Cerebellar nuclear complex (tissue), 1 donor: ENCODE data around the gene PRKAR2A.
"Not testable (repeated sequence)": the region's sequence is repeated elsewhere in the genome, so short reads cannot be mapped to it uniquely, and the experiment has no call there.

ENCODE experiments used
- DNase-seq, 2 experiments: peaks; one replicate each; lab custom pipeline; 2025; lab: John Stamatoyannopoulos, UW

The PRKAR2A gene

DNA sequence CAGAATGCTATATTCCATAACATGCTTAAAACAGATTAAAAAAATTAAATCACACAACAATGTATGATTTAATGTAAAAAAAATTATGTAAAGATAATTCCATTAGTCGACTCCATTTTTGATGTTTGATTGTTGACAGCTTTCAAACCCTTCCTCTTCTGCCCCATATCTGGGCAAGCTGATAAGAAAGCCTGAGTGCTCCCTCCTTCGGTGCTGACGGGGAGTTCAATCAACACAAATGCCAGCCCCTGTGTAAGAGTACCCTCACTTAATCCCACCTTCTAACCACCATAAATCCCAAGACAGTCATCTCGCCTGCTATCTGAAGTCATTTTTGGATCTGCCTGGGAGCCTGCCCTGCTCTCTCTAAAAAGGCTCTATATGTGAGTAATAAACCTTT, 70.8 kb downstream of the PRKAR2A start:
- no peak for DNase-seq

DNA sequence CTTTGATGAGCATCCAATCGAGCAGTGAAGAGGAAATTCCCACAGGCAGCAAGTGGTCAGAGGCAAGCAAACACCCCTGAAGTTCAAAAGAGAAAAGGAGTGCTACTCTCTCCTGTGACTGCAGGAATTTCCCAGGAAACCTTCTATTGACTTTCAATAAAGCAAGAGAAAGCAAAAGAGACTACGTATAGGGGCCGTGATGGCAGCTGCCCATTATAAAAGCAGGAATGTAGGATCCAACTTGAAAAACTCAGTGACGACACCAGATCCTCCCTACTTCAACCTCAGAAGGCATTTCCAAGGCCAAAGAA, 77.5 kb downstream of the PRKAR2A start:
- DNase-seq = no peak

DNA sequence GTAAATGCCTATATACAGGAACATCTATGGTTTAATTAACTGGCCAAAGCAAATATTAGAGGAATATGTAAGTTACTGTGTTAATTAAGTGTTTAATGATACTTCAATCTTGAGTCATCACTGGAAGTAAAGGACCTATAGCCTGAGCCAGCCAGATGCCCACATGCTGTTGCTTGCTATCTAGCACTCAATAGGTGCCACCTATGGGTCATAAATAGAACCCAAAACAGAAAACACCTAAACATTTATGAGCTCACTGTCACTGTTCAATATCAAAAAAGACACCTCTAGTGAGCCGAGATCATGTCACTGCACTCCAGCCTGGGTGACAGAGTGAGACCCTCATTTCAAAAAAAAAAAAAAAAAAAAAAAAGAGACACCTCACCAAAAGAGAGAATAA, 82.3 kb downstream of the PRKAR2A start:
- no peak for DNase-seq

DNA sequence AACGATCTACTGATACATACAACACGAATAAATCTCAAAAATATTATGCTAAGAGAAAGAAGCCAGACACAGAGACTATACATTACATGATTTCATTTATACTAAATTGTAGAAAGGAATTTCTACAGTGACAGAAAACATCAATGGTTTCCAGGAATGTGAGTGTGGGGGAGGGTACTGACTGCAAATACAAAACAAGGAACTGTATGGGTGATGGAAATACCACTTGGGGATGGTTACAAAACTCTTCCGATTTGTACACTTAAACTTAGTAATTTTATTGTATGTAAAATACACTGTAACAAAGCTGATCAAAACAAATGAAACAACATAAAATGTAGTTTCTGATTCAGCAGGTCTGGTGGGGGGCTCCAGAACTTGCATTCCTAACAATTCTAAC, 84.9 kb downstream of the PRKAR2A start:
- DNase-seq = no peak

DNA sequence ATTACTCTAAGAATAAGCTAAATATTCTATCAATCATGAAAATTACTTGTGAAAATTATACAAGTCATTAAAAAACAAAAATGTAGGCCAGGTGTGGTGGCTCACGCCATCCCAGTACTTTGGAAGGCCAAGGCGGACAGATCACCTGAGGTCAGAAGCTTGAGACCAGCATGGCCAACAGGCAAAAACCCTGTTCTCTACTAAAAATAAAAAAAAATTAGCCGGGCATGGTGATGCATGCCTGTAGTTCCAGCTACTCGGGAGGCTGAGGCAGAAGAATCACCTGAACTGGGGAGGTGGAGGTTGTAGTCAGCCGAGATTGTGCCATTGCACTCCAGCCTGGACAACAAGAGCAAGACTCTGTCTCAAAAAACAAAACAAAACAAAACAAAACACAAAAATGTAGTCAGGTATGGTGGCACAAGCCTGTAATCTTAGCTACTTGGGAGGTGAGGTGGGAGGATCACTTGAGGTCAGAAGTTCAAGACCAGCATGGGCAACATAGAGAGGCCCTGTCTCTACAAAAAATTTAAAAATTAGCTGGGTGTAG, 87.6 kb downstream of the PRKAR2A start:
- DNase-seq = not testable (repeated sequence)

DNA sequence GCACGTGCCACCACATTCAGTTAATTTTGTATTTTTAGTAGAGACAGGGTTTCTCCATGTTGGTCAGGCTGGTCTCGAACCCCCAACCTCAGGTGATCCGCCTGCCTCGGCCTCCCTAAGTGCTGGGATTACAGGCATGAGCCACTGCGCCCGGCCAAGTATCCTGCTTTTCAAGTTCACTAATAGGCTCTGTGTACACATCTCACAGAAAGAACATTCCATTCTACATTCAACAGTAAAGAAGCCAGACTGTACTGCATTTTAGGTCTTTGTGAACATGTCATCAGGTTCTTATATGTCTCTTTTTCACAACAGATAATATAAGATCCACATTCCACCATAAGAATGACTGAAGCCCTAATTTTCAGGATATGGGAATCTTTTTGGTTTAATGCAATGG, 88.1 kb downstream of the PRKAR2A start:
- not testable (repeated sequence) for DNase-seq

DNA sequence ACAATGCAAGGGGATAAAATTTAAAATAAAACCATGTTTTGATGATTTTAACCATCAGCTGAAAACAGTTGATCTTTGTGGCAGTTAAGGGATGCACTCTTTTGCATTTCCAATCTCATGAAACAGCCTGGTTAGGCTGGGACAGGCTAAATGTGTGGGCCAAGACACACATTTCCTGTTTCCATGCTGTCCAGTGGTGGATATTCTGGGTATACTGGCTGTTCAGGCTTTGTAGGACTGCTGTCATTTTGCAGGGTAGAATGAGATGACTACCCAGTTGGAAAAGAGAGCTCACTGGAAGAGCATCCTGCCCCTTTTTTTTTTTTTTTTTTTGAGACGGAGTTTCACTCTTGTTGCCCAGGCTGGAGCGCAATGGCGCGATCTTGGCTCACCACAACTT, 88.6 kb downstream of the PRKAR2A start:
- no peak for DNase-seq

DNA sequence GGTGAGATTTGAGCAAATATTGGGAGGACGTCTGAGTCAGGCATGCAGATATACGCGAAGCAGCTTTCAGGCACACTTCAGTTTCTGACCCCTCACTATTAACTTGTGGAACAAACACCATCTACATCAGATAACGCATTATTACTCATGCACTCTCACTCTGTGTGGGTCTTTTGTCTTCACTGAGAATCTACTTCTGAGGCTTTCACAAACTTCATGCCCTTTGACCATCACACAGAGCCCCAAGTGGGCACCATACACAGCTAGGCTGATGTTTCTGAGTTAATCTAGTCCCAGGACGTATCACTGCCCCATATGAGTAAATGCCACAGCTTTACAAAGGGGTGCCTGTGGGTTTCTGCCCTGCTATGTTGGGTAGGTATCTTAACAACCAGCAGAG, 91.0 kb downstream of the PRKAR2A start:
- no peak for DNase-seq

DNA sequence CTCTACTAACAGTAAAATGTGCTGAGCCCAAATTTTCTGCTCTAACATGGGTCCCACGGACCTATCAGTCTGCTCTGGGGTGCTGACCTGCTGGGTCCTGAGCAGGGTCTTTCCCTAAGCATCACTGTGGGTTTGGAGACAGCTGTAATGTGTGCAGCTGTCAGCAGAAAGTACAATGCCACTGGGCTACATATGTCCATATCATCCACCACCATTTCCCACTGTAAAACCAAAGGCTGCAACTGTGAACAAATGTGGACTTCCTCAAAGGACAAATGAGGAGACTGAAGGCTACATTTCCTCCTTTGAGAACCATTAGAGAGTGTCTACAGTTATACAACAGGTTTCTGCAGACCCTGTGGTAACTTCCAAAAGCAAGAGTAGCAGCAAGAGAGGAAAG, 96.8 kb downstream of the PRKAR2A start:
- DNase-seq = no peak

DNA sequence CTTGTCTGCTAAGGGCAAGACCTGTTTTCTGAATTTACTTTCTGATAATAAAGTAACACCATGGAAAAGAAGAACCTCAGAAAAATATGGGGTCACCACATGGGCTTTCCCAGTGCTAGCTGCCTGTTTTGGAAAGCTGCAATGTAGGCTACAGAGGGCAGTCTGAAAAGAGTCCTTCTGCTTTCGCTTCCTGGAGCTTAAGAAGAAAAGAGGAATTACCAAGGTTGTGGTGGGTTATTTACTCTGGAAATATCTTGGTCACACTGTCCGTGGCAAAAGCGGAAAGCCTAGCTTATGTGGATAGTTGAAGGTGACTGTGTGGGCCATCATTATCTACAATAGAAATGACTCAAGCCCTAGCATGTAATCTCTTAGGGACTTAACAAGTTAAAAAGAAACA, 98.9 kb downstream of the PRKAR2A start:
- no peak for DNase-seq

DNA sequence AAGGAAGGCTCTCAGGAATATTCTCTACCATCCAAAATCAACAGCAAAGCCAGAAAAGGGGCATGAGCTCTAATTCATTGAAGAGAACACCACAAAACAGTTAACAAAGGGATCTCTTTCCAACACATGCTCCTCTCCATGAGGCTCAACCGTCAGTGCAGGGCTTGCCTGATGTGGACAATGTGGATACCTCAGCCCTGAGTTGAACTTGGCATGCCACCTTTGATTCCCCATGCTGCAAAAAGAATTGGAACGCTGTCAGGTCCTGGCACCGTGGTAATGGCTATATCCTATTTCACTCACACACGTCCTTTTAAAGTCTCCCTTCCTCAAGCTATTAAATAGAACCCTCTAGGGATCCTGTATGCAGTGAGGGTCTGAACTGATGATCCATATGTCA, 100.0 kb downstream of the PRKAR2A start:
- DNase-seq = no peak

DNA sequence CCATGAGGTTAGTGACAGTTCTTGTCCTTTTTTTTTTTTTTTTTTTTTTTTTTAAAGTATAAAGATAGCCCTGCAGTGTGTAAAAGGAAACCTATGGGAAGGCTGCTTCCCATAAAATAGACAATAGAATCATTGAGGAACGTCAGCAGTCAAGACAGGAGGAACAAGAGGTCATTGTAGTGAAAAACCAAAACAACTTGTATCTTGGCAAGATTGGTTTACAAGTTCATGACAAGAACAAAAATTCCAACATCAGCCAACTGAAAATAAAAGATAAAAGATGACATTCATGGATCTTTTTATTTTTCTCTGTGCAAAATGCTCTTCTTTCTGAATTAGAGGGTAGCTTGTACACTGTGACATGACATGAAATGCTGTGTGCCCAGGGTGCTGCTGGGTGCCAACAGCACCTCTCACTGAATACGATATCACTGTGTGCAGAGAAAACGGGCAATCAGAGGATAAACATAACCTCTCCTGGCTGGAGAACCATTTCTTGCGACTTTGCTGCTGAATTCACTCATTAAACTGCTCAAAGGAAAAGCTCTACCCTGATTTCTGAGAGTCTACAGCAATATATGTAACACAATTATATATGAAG, 100.6 kb downstream of the PRKAR2A start:
- DNase-seq = no peak

DNA sequence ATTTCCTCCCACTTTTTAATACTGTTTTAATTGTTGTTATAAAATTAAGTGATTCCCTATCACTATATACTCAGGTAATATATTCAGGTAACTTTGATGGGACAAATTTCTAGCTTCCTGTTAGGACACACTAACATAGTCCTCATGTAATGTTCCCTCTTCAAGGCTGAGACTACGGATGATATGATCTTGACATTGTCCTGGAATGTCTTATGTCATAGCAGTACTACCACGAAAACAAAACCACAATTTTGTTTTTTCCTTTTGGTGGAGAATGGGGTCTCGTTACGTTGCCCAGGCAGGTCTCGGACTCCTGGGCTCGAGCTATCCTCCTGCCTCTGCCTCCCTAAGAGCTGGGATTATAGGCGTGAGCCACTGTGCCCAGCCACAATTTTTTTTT, 103.9 kb downstream of the PRKAR2A start:
- no peak for DNase-seq

DNA sequence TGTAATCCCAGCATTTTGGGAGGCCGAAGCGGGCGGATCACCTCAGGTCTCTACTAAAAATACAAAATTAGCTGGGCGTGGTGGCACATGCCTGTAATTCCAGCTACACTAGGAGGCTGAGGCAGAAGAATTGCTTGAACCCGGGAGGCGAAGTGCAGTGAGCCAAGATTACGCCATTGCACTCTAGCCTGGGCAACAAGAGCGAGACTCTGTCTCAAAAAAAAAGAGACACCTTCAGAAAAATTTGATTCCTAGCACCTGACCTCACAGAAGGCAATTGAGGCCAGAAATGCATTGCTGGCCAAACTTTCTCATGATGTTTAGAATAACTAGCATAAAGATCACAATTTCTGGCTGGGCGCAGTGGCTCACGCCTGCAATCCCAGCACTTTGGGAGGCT, 106.4 kb downstream of the PRKAR2A start:
- DNase-seq = not testable (repeated sequence)

DNA sequence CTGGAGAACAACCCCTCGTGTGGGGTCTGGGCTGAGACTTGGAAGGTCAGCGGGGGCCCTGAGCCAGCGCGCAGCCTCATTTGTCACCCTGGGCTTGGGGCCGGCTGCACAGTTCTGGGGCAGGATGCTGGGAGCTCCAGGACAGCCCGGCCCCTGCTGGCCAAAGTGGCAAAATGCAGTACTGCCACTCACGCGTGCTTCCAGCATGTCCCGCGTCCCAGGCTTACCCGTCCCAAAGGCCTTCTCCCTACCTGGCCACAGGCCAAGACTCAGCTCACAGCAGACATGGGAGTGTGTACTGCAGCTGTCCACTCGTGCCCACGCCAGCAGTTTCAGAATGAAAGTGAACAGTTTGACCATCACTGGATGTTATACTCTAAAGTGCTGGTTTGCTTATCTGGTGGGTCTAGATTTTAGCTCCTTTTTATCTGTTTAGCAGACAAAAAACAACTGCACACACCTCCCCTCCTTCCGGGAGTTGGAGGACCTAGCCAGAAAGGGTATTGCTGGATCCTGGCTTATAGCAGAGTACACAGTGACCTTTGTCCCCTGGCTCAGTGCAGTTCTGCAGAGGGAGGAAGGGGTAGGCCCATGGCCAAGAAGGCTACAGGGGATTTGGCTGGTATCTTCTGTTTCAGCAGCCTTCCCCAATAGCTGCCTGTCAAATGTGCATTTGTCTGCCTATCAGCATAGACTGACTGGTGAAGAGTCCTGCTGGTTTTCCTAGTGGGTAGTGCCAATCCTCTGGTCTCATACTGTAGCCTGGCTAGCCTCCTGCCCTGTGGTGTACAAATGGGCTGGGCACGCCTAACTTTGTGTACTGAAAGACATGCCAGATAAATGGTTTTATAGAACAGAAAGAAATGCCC, 107.5 kb downstream of the PRKAR2A start:
- DNase-seq = peak; percentile 29 to 58

DNA sequence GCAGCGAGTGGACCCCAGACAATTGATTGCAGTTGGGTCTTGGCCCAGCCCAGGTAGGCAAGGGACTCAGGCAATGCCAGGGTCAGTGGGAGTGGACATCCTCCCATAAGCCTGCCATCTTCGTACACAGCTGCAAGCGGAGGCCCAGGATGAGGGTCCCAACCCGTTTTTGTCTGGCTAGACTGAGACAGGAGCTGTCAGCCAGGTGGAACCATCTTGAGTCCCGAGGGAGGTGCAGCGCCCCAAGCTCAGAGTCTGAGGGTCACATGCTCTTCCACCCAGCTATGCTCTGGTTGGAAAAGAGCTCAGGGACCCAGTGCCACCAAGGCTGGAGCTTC, 108.1 kb downstream of the PRKAR2A start:
- DNase-seq = no peak

DNA sequence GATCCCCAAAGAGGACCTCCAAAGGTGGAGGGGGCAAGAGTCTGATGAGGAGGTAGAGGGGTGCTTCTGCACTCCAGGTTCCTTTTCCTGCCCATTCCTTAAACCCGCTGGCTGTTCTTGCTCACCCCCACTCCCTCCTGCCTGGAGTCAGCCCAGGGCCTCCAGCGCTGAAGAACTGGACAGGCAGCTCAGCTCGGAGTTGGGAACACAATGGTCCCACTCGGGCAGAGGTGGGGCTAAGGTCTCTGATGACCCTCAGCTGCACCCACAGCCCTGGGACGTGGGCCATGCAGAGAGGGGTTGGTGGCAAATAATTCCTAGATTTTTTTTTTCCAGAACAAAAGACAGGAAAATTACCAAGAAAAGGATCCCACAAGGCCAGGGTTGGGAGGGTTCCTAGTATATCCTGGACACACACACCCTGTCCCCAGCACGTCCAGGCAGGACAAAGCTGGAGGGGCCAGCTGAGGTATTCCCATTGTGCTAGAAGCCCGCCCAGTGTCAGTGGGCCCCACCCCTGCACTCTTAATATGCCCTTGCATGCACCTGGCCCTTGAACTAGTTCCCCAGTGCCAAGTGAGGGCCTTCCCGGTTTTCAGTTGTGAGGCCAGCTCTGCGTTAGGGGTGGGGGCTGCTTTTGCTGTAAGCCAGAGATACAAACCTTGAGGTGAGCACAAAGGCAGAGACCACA, 108.6 kb downstream of the PRKAR2A start:
- DNase-seq = no peak

DNA sequence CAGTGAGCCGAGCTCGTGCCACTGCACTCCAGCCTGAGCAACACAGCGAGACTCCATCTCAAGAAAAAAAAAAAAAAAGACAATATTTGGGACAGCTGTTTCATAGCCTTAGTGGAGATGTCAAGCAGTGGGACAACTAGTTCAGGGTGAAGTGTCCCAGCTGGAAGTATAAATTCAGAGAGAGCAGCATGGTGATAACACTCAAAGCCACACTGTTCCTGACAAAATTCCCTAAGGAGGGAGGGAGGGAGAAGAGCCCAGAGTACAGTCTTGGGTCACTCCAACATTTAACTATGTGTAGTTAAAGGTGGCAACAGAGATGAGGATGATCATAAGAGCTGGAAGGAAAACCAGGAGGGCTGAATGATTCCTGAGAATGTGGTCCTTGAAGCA, 109.5 kb downstream of the PRKAR2A start:
- DNase-seq = no peak

DNA sequence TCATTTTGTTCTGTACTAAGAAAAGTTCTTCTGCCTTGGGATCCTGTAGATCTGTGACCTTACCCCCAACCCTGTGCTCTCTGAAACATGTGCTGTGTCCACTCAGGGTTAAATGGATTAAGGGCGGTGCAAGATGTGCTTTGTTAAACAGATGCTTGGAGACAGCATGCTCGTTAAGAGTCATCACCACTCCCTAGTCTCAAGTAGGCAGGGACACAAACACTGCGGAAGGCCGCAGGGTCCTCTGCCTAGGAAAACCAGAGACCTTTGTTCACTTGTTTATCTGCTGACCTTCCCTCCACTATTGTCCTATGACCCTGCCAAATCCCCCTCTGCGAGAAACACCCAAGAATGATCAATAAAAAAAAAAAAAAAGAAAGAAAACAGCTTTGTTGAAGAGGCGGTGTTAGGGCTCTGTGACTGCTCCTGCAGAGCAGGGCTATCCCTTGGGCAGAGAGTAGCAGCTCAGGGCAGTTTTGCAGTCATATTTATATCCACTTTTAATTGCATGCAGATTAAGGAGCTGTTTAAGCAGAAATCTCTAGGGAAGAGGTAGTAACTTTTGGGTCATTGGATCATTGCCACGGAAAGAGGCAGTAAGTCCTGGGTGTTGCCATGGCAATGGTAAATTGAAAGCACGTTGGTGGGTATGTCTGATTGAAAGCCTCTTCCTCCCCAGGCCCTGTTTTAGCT, 112.5 kb downstream of the PRKAR2A start:
- DNase-seq = not testable (repeated sequence)

DNA sequence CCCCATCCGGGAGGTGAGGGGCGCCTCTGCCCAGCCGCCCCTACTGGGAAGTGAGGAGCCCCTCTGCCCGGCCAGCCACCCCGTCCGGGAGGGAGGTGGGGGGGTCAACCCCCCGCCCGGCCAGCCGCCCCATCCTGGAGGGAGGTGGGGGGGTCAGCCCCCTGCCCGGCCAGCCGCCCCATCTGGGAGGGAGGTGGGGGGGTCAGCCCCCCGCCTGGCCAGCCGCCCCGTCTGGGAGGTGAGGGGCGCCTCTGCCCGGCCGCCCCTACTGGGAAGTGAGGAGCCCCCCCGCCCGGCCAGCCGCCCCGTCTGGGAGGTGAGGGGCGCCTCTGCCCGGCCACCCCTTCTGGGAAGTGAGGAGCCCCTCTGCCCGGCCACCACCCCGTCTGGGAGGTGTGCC, 113.1 kb downstream of the PRKAR2A start:
- DNase-seq = not testable (repeated sequence)

DNA sequence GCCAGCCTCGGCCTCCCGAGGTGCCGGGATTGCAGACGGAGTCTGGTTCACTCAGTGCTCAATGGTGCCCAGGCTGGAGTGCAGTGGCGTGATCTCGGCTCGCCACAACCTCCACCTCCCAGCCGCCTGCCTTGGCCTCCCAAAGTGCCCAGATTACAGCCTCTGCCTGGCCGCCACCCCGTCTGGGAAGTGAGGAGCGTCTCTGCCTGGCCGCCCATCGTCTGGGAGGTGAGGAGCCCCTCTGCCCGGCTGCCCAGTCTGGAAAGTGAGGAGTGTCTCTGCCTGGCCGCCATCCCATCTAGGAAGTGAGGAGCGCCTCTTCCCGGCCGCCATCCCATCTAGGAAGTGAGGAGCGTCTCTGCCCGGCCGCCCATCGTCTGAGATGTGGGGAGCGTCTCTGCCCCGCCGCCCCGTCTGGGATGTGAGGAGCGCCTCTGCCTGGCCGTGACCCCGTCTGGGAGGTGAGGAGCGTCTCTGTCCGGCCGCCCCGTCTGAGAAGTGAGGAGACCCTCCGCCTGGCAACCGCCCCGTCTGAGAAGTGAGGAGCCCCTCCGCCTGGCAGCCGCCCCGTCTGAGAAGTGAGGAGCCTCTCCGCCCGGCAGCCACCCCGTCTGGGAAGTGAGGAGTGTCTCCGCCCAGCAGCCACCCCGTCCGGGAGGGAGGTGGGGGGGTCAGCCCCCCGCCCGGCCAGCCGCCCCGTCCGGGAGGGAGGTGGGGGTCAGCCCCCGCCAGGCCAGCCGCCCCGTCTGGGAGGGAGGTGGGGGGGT, 113.7 kb downstream of the PRKAR2A start:
- not testable (repeated sequence) for DNase-seq

DNA sequence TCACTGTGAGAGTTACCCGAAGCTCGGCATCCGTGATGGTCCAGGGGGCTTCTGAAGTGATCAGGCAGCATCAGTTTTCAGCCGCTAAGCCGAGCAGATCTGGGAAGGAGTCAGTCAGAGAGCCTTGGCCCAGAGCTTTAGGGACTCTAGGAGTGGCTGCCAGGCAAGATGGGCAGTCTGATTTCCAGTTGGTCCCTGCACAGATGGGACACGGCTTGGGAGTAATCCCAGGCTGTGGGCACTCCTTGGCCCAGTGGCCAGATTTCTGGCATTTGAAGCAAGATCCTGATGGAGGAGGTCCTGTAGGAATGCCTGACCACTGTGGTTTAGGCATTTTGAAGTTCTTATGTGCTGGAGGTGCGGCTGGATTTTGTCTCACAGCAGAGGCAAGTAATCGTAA, 120.2 kb downstream of the PRKAR2A start:
- peak; percentile 46 to 79 for DNase-seq
